GM18861 (cell line): ENCODE measurements around the gene IGSF9.

Experiments
- ATAC-seq: cut with Tn5 transposase; IDR thresholded peaks from one replicate; pipeline ENCODE4 v1.9.1; 2021; ENCODE audit not compliant: unreplicated experiment

The IGSF9 gene

DNA sequence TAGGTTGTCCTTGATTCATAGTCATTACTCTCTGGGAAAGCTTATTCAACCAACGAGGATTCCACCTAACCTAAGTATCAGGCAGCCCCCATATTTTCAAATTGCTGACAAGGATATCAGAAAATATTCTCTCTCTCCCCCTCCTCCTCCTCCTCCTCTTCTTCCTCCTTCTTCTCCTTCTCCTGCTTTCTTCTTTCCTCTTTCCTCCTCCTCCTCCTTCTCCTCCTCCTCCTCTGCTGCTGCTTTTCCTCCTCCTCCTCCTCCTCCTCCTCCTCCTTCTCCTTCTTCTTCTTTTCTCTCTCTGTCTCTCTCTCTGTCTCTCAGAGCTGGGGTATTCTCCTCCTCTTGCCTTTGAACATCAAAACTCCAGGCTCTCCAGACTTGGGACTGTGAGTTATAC lies 2.5 kb upstream of the IGSF9 start:
- no peak for ATAC-seq

DNA sequence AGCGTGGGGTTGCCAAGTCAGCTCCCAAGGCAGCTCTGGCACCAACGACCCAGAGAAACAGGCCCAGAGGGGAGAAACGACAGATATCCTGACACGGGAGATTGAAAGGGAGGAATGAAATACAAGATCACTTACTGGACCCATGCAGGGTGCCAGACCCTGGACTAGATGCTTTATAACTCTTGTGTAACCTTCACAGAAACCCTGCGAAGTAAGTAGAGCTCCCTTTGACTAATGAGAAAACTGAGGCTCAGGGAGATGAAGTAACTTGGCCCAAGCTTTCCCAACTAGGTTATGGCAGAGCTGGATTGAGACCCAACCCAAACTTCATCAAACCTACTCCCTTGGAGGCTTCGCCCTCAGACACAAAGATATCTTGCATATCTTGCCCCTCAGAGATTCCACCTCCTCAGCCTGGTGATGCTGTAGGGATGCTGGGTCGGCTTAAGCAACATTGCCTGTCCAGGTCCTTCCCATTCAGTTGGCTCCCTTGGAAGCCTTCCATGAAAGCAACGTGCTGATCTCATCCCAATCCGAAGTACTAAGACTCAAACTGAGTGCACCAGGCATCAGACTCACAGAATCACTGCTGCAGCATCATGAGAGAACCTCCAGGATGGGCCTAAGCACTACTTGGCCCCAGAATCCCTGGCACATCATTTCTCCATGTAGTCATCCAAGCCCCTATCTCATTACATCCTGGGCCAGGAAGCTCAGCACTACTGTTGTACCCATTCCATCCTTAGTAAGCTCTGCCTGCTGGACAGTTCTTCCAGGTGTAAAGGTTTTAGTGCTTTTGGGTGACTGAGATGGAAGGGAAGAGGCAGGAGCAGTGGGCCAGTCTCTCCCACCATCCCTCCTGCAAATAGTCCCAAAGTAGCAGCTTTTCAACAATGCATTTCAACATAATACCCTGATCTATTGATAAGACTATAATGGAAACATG lies 1.1 kb upstream of the IGSF9 start:
- no peak for ATAC-seq

DNA sequence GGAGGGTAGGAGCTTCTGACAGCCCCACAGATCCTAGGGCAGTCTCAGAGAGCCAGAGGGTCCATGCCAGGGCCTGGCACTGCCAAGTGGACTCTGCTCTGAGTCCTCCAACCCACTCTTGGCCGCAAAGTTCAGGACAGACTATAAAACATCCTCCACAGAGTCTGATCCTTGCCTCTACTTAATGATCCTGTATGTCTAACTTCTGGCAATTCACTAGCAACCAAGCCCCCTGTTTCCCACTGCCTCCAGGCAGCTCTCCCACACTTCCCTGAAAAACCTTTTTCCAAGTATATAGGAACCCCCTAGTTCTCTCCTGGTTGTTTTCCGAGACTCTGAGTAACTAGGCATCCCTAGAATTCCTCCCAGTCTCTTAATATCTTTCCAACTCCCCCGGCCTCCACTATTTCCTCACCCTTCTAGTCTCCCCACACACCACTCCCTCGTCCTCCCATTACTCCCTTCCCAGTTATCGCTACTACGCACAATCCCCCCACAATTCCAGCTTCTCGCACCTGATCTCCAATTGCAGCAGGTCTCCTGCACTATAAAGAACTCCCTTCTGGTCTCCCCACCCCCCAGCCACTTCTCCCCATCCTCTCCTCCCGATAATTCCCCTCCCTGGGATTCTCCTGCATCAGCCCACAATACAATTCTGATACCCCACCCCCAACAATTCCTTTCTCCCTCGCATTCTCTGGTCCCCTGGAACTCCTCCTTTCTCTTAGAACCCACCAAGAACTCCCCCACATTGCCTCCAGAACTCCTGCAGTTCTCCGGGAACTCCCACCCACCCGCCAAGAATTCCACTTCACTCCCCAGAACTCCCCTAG lies 574 bp downstream of the IGSF9 start:
- no peak for ATAC-seq

DNA sequence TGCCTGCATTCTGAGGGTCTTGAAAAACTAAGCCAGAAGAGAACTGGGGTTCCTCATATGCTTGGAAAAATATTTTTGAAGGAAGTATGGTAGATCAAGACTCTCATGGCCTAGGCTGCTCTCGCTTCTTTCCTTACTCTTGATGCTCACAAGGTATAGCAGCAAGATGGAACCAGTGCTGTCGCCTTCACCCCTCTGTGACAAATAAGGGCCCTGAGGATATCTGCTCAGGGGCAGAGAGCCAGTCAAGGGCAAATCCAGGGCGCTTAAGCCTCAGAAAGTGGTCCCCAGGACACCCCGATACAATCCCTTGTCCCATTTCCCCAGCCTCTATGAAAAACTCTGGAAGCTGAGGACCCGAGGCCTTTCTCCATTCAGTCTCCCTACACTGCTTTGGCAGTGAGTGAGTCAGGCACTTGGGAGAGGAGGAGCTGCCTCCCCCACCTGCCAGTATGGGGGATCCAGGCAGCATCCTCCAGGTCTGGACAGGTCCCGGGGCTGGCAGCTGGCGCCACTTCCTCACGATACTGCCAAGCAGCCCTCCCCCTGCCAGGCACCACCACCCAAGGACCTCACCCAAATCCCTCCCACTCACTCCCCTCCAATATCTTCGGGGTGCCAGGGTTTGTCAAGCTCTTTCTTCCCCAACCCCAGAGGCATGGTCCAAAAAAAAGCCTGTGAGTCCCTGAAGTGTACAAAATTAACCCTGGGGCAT lies 1.3 kb downstream of the IGSF9 start:
- no peak for ATAC-seq

DNA sequence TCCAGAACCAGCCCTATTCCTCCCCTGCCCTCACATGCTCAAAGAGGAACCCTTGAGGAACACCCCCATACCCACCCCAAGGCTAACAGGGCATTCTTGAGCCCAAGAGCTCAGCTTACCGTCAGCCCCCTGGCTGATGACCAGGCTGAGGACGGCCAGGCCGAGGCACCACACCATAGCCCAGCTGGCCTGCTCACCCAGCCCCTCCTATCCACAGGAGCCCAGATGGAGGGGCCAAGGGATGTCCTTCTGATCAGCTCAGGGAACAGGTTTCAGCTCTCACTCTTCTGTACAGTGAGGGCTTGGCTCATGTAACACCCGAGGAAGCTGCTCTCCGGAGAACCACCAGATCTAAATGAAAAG lies 2.2 kb downstream of the IGSF9 start:
- no peak for ATAC-seq

DNA sequence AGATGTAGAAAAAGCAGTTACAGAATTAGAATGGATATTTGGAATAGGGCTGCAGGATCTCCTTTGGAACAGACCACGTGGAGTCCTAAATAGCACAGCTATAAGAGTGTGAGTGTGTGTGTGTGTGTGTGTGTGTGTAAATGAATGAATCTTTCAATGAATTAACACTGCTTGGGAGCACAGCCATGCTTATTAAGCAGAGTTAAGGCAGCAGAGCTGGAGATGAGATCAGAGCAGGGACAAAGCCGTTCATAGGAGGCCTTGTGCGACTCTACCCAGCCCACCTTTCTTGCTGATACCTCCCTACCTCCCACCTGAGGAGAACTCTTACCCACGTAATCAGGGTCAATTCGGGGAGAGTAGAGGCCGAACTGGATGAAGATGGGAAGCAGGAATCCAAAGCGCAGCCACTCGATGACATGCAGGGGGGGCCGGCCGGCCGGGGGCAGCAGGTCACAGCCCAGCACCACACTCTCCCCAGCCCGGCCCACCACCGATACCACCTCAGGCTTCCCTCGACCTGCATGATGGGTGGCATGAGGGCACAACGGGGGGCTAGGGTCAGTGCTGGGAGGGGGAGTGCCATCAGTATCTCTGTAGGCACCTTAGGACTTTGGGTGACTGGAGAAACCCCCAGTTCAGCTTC lies 2.7 kb downstream of the IGSF9 start:
- ATAC-seq = no peak

- no peak for ATAC-seq
Observed at GRCh38 chr1:159941591-159942560, 3.5 kb downstream of the IGSF9 start.

- no peak for ATAC-seq
Observed at GRCh38 chr1:159941141-159941540, 4.3 kb downstream of the IGSF9 start.

DNA sequence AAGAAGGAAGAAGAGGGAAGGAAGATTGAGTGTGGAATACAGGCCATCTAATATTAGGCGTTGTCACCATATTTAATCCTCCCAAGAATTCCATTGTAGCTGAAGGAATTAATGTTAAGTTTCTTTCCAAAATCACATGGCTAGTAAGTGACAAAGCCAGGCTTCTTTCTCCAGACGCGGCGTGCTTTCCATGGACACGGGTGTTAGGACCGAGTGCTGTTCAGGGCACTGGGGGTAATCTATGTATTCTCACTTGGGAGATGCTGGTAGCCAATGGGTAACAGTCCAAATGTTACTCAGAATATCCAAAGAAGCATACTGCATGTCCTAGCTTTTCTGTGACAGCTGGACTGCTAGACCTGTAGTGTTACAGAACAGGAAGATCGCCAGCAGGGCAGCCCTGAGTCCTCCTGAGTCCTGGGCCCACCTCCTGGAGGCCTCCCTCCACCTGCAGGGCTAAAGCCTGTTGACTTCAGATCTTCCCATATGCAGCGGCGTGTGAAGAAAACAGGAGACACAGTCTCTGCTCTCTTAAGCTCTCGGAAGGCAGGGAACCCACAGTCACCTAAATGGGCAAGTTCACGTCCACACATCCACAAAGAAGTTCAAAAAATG lies 5.3 kb downstream of the IGSF9 start:
- ATAC-seq = no peak

GRCh38 chr1:159939678-159940002 lies 5.8 kb downstream of the IGSF9 start:
- ATAC-seq = no peak

- ATAC-seq = no peak
Observed at GRCh38 chr1:159938905-159939677, 6.3 kb downstream of the IGSF9 start.

DNA sequence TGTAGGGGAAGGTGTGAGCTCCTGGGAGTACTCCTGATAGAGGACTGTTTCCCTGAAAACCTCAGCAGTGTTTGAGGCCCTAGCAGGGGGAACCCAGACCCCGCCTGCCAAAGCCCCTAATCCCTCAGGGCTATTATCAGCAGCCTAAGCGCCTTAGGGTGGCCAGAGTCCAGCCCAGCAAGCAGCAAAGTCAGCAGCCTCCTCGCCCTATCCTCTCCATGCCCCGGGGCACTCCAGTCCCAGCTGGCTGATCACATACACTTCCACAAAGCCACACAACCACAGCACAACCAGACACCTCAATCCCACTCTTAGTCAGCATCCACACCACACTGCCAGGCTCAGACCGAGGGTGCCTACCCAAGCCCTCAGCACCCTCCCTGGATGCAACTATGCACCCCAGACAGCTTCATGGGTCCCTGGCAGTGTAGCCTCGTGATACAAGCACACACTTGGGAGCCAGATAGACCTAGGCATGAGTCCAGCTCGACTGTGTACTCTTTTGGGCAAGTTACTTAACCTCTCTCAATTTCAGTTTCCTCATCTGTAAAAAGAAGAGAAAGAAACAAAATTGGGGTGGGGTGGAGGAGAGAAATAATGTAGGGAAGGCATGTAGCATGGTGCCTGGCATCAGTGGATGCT lies 7.1 kb downstream of the IGSF9 start:
- no peak for ATAC-seq

GRCh38 chr1:159937054-159937750 lies 8.2 kb downstream of the IGSF9 start:
- ATAC-seq = no peak

DNA sequence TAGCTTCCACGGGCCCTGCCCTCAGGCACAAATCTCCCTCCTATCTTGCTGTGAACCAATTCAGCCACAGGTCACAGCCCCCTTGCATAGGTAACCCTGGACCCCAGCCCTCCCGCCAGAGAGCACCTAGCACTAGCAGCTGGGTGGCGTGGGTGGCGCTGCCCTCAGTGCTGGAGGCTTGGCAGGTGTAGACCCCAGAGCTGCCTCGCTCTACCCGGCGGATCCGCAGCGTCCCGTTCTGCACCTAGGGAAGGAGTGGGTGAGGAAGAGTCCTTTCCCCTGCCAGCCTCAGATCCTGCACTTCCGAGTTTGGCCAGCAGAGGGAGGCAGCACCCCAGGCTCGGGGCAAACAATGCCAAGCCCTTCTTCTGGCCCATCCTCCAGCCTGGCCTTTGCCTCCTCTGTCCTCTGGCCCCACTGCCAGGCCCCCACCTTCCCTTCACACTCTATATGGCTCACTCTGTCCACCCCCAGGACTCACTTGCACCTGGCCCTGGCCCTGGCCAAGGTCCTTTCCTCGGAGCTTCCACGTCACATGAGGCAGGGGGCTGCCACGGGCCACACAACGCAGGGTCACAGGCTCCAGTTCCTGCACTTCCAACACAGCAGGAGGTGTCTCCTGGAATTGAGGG lies 9.0 kb downstream of the IGSF9 start:
- ATAC-seq = no peak

DNA sequence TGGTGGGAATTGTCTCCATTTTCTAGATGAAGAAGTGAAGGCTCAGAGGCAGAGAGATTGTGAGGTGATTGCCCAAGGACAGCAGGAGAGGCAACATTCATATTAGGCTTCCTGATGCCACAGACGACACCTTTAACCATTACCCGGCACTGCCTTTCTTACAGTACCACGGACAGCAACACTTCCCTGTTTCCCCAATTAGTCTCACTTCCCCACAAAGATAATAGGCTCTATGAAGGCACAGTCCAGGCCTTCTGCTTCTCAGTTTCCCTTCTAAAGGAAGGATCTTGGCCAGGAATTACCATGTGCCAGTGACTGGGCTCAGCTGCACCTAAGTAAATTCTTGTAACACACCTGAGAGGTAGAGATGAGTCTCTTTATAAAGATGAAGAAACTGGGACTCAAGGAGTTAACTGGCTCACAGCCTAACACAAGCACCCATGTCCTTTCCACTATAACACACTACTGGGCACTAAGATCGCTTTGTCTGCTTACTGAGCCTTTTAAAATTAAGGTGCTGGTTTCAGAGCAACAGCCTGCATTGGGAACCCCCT lies 9.6 kb downstream of the IGSF9 start:
- no peak for ATAC-seq

- ATAC-seq = no peak
Observed at GRCh38 chr1:159935305-159935704, 10.1 kb downstream of the IGSF9 start.
